HL-60 (cell line): Measurements from ENCODE around the gene PCNX3.

Experiments used
- DNase-seq, 2 experiments: peaks; one replicate each; pipeline ENCODE4 v3.0.0-alpha.2; 2010 to 2020; ENCODE audit warnings: low read depth in 1 of 2, low spot score in 1 of 2
- H3K27ac ChIP-seq: fragments of 250-450 bp; sonication (Bioruptor Pico); replicated peaks from 2 replicates; pipeline ENCODE4 v1.5.1; 2020; ENCODE audit warnings: mild to moderate bottlenecking, moderate library complexity
- H3K27me3 ChIP-seq: fragments of 250-450 bp; sonication (Bioruptor Pico); 2 replicates; pipeline ENCODE4 v1.5.1; 2021; ENCODE audit warnings: mild to moderate bottlenecking, moderate library complexity; ENCODE audit not compliant: insufficient read depth, poor library complexity, severe bottlenecking
- H3K4me3 ChIP-seq: replicated peaks from 2 replicates; pipeline ENCODE4 v1.5.1; 2011; ENCODE audit warnings: mild to moderate bottlenecking, control low read depth, low read length; ENCODE audit not compliant: insufficient read depth
- GABPA ChIP-seq: IDR thresholded peaks from 2 replicates; pipeline ENCODE4 v1.6.1; 2012; ENCODE audit warnings: low read depth
- POLR2AphosphoS5 ChIP-seq: IDR thresholded peaks from 2 replicates; pipeline ENCODE4 v1.6.1; 2012; ENCODE audit warnings: low read depth
- SPI1 ChIP-seq: IDR thresholded peaks from 2 replicates; pipeline ENCODE4 v1.6.1; 2012; ENCODE audit warnings: low read depth, mild to moderate bottlenecking, borderline replicate concordance
- TF ChIP-seq, protein P1 (sequence below): IDR thresholded peaks from one replicate; pipeline ENCODE4 v1.5.1; 2011; ENCODE audit warnings: low read length, control low read depth, inconsistent platforms; ENCODE audit not compliant: insufficient read depth
- TF ChIP-seq, protein P2 (sequence below): IDR thresholded peaks from 2 replicates; pipeline ENCODE4 v1.6.1; 2012; ENCODE audit warnings: low read depth; ENCODE audit not compliant: insufficient replicate concordance

The PCNX3 gene

DNA sequence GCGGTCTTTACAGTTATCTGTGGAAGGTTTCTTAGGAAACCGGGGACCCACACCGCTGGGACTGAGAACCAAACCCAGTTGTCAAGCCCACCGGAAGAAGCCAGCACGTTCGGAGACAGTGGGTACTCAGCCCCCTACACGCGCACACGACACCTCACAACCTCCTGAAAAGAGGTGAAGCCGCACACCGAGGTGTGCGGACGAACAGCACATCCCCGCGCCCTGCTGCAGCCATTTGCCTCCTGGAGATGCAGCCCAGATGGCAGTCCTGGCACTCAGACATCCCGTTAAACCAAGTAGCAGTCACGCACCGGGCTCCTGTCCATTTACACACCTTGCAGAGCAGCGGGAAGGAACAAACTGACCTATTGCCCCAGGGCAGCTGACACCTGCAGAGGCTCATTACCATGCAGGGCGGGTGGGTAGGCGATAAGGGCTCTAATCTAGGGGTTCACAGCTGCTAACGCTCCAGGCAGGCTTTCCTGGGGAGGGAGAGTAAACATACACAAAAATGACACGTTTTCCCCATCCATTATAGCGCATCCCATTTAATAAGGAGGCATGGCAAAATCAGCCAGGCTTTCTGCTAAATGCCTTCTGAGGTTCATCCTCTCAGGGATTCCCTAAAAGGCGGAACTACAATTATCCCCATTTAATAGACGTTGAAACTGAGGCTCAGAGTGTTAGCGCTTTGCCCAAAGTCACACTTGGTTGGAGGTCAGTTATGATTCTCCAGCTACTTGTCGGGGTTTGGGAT, 40.6 kb upstream of the PCNX3 start:
- no peaks in the 10 kb centered on the region for H3K27me3 ChIP-seq
- peak overlapping the region; percentile 81 for H3K4me3 ChIP-seq
- no peak for TF ChIP-seq GABPA
- TF ChIP-seq POLR2AphosphoS5 = no peak; the same call in 1 of the 2 replicates
- TF ChIP-seq, protein P1, sequence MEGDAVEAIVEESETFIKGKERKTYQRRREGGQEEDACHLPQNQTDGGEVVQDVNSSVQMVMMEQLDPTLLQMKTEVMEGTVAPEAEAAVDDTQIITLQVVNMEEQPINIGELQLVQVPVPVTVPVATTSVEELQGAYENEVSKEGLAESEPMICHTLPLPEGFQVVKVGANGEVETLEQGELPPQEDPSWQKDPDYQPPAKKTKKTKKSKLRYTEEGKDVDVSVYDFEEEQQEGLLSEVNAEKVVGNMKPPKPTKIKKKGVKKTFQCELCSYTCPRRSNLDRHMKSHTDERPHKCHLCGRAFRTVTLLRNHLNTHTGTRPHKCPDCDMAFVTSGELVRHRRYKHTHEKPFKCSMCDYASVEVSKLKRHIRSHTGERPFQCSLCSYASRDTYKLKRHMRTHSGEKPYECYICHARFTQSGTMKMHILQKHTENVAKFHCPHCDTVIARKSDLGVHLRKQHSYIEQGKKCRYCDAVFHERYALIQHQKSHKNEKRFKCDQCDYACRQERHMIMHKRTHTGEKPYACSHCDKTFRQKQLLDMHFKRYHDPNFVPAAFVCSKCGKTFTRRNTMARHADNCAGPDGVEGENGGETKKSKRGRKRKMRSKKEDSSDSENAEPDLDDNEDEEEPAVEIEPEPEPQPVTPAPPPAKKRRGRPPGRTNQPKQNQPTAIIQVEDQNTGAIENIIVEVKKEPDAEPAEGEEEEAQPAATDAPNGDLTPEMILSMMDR = no peak
- TF ChIP-seq, protein P2, sequence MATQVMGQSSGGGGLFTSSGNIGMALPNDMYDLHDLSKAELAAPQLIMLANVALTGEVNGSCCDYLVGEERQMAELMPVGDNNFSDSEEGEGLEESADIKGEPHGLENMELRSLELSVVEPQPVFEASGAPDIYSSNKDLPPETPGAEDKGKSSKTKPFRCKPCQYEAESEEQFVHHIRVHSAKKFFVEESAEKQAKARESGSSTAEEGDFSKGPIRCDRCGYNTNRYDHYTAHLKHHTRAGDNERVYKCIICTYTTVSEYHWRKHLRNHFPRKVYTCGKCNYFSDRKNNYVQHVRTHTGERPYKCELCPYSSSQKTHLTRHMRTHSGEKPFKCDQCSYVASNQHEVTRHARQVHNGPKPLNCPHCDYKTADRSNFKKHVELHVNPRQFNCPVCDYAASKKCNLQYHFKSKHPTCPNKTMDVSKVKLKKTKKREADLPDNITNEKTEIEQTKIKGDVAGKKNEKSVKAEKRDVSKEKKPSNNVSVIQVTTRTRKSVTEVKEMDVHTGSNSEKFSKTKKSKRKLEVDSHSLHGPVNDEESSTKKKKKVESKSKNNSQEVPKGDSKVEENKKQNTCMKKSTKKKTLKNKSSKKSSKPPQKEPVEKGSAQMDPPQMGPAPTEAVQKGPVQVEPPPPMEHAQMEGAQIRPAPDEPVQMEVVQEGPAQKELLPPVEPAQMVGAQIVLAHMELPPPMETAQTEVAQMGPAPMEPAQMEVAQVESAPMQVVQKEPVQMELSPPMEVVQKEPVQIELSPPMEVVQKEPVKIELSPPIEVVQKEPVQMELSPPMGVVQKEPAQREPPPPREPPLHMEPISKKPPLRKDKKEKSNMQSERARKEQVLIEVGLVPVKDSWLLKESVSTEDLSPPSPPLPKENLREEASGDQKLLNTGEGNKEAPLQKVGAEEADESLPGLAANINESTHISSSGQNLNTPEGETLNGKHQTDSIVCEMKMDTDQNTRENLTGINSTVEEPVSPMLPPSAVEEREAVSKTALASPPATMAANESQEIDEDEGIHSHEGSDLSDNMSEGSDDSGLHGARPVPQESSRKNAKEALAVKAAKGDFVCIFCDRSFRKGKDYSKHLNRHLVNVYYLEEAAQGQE = no peak
- no peak for TF ChIP-seq SPI1
- peak overlapping the region; percentile 91 for H3K27ac ChIP-seq
- peak in 1 of 2 experiments; percentile 36 for DNase-seq

DNA sequence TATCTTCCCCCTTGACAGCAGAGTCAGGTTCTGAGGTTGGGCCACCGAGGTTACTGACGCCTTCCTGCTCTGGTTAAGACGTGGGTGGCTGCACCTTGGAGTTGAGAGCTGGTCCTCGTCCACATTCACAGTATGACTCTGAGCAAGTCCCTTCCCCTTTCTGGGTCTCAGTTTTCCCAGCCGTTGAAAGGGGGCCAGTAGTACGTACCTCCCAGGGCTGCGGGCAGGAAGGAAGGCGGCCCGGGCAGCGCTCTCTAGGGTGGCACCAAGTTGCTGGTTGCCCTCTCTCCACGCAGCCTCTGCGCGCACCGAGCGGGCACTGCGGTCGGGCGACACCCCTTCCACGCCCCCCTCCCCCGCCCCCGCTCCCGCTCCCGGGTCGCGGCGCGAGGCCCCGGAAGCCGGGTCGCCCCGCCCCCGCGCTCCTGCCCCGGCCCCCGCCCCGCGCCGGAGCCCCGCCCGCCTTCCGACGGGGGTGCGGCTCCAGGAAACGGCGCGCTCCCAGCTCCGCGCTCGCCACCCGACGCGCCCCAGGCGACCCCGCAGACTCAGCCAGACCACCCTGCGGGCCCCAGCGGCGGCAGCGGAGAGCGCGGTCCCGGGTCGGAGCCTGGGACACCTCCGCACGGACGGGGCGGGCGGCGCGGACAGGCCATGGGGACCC, 39.9 kb upstream of the PCNX3 start, which contains the start of gene EHBP1L1:
Gene EHBP1L1 (plus strand): TSS at position 486 of the 664 bp plus-strand sequence. CDS start 250 bp downstream, outside the sequence.
- Histone ChIP-seq H3K4me3 (peak within 1 kb of the TSS; percentile 81), H3K27ac (peak within 1 kb of the TSS; percentile 91), H3K27me3 (no peaks in the 10 kb centered on the region)
- DNase-seq = peak; percentile 86 to 92
- no peak for TF ChIP-seq GABPA
- peak; percentile 69 for TF ChIP-seq POLR2AphosphoS5
- peak; percentile 75; the same call in 1 of the 2 replicates for TF ChIP-seq SPI1
- TF ChIP-seq, protein P1 = no peak
- TF ChIP-seq, protein P2 = peak; percentile 34

DNA sequence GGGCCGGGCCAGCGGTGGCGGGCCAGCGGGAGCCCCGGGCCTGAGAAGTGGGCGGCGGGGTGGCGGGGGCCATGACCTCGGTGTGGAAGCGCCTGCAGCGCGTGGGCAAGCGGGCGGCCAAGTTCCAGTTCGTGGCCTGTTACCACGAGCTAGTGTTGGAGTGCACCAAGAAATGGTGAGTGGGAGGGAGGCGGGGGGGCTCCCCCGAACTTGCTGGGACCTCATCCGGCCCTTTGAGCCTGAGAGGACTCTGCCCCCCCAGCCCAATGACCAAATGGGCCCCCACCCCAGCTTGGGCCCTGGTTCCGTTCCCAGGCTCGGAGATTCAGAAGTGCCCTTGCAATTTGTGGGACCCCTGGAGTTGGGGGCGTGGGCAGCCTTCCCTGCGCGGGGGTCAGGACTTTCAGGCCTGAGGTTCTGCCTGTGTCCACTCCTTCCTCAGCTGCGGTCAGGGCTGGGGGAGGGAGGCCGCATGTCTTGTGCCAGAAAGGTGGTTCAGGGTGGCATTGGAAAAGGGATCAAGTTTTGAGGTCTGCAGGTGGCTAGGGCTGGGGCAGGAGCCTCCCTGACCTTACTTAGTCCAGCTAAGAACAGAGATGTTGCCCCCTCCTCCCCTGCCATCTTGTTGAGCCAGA, 39.2 kb upstream of the PCNX3 start:
- TF ChIP-seq, protein P1 = no peak
- TF ChIP-seq, protein P2 = no peak
- TF ChIP-seq SPI1 = no peak
- no peak for TF ChIP-seq GABPA
- TF ChIP-seq POLR2AphosphoS5 = no peak
- Histone ChIP-seq H3K27me3 (no peaks in the 10 kb centered on the region), H3K4me3 (peak overlapping the region; percentile 81), H3K27ac (peak overlapping the region; percentile 77)
- DNase-seq = no peak
